ENCODE results near the gene CDY1.
"Not testable (repeated sequence)": the region's sequence is repeated elsewhere in the genome, so short reads cannot be mapped to it uniquely, and the experiment has no call there.

CDY1 gene

GRCh38 chrY:25621817-25622216, at the start of gene CDY1:
Gene CDY1, plus strand, starts transcription at chrY:25622117. Its CDS starts 326 bp downstream, at chrY:25622443.
- H3K79me2 ChIP-seq (ENCODE audit: insufficient read depth, low read length); H2AFZ ChIP-seq (ENCODE audit: low read depth, low read length, severe bottlenecking); H3K27me3 ChIP-seq (ENCODE audit: low read length); H3K27ac ChIP-seq (ENCODE audit: low read depth, low read length); H3K36me3 ChIP-seq (ENCODE audit: low read length); H3K9me3 ChIP-seq (ENCODE audit: insufficient read depth, low read length); H4K20me1 ChIP-seq (ENCODE audit: low read depth, low read length); H3K9ac ChIP-seq (ENCODE audit: low read length); H3K9me2 ChIP-seq (replicated peaks; ENCODE audit: insufficient read depth, low read length); H3K4me3 ChIP-seq (ENCODE audit: insufficient read depth, low read length, poor library complexity, severe bottlenecking); H3K4me2 ChIP-seq (ENCODE audit: low read depth, low read length, poor library complexity, severe bottlenecking); H3F3A ChIP-seq (ENCODE audit: insufficient read depth): not testable (repeated sequence)

- H3K79me2 ChIP-seq (ENCODE audit: insufficient read depth, low read length); H3F3A ChIP-seq (ENCODE audit: insufficient read depth); H3K9ac ChIP-seq (ENCODE audit: low read length); H3K27me3 ChIP-seq (ENCODE audit: low read length); H3K36me3 ChIP-seq (ENCODE audit: low read length); H3K27ac ChIP-seq (ENCODE audit: low read depth, low read length); H3K4me3 ChIP-seq (ENCODE audit: insufficient read depth, low read length, poor library complexity, severe bottlenecking); H3K4me2 ChIP-seq (ENCODE audit: low read depth, low read length, poor library complexity, severe bottlenecking); H4K20me1 ChIP-seq (ENCODE audit: low read depth, low read length); H3K9me2 ChIP-seq (replicated peaks; ENCODE audit: insufficient read depth, low read length); H3K9me3 ChIP-seq (ENCODE audit: insufficient read depth, low read length); H2AFZ ChIP-seq (ENCODE audit: low read depth, low read length, severe bottlenecking): not testable (repeated sequence)
Observed at GRCh38 chrY:25593336-25593735, 28.6 kb upstream of the CDY1 start.

- H3K27me3 ChIP-seq (ENCODE audit: low read length); H3F3A ChIP-seq (ENCODE audit: insufficient read depth); H3K4me3 ChIP-seq (ENCODE audit: insufficient read depth, low read length, poor library complexity, severe bottlenecking); H4K20me1 ChIP-seq (ENCODE audit: low read depth, low read length); H3K27ac ChIP-seq (ENCODE audit: low read depth, low read length); H2AFZ ChIP-seq (ENCODE audit: low read depth, low read length, severe bottlenecking); H3K36me3 ChIP-seq (ENCODE audit: low read length); H3K9me2 ChIP-seq (replicated peaks; ENCODE audit: insufficient read depth, low read length); H3K4me2 ChIP-seq (ENCODE audit: low read depth, low read length, poor library complexity, severe bottlenecking); H3K79me2 ChIP-seq (ENCODE audit: insufficient read depth, low read length); H3K9me3 ChIP-seq (ENCODE audit: insufficient read depth, low read length); H3K9ac ChIP-seq (ENCODE audit: low read length): not testable (repeated sequence)
Observed at GRCh38 chrY:25620209-25620608, 1.7 kb upstream of the CDY1 start.

- not testable (repeated sequence) for H3K9ac ChIP-seq (ENCODE audit: low read length); H3K9me2 ChIP-seq (replicated peaks; ENCODE audit: insufficient read depth, low read length); H3K36me3 ChIP-seq (ENCODE audit: low read length); H3K4me3 ChIP-seq (ENCODE audit: insufficient read depth, low read length, poor library complexity, severe bottlenecking); H3K79me2 ChIP-seq (ENCODE audit: insufficient read depth, low read length); H3K4me2 ChIP-seq (ENCODE audit: low read depth, low read length, poor library complexity, severe bottlenecking); H3K27ac ChIP-seq (ENCODE audit: low read depth, low read length); H4K20me1 ChIP-seq (ENCODE audit: low read depth, low read length); H3K27me3 ChIP-seq (ENCODE audit: low read length); H3F3A ChIP-seq (ENCODE audit: insufficient read depth); H3K9me3 ChIP-seq (ENCODE audit: insufficient read depth, low read length); H2AFZ ChIP-seq (ENCODE audit: low read depth, low read length, severe bottlenecking)
Observed at GRCh38 chrY:25626524-25626923, 4.6 kb downstream of the CDY1 start.

- H3K27ac ChIP-seq (ENCODE audit: low read depth, low read length); H3K9ac ChIP-seq (ENCODE audit: low read length); H3K27me3 ChIP-seq (ENCODE audit: low read length); H3K36me3 ChIP-seq (ENCODE audit: low read length); H3K9me2 ChIP-seq (replicated peaks; ENCODE audit: insufficient read depth, low read length); H3K79me2 ChIP-seq (ENCODE audit: insufficient read depth, low read length); H4K20me1 ChIP-seq (ENCODE audit: low read depth, low read length); H3F3A ChIP-seq (ENCODE audit: insufficient read depth); H2AFZ ChIP-seq (ENCODE audit: low read depth, low read length, severe bottlenecking); H3K4me2 ChIP-seq (ENCODE audit: low read depth, low read length, poor library complexity, severe bottlenecking); H3K9me3 ChIP-seq (ENCODE audit: insufficient read depth, low read length); H3K4me3 ChIP-seq (ENCODE audit: insufficient read depth, low read length, poor library complexity, severe bottlenecking): not testable (repeated sequence)
Observed at GRCh38 chrY:25630383-25631112, 8.6 kb downstream of the CDY1 start.

- H3K27me3 ChIP-seq (ENCODE audit: low read length); H4K20me1 ChIP-seq (ENCODE audit: low read depth, low read length); H3F3A ChIP-seq (ENCODE audit: insufficient read depth); H3K9me3 ChIP-seq (ENCODE audit: insufficient read depth, low read length); H3K9ac ChIP-seq (ENCODE audit: low read length); H2AFZ ChIP-seq (ENCODE audit: low read depth, low read length, severe bottlenecking); H3K9me2 ChIP-seq (replicated peaks; ENCODE audit: insufficient read depth, low read length); H3K4me3 ChIP-seq (ENCODE audit: insufficient read depth, low read length, poor library complexity, severe bottlenecking); H3K79me2 ChIP-seq (ENCODE audit: insufficient read depth, low read length); H3K27ac ChIP-seq (ENCODE audit: low read depth, low read length); H3K36me3 ChIP-seq (ENCODE audit: low read length); H3K4me2 ChIP-seq (ENCODE audit: low read depth, low read length, poor library complexity, severe bottlenecking): not testable (repeated sequence)
Observed at GRCh38 chrY:25639852-25640251, 17.9 kb downstream of the CDY1 start.

- H2AFZ ChIP-seq (ENCODE audit: low read depth, low read length, severe bottlenecking); H3K9me3 ChIP-seq (ENCODE audit: insufficient read depth, low read length); H3F3A ChIP-seq (ENCODE audit: insufficient read depth); H3K4me2 ChIP-seq (ENCODE audit: low read depth, low read length, poor library complexity, severe bottlenecking); H4K20me1 ChIP-seq (ENCODE audit: low read depth, low read length); H3K27me3 ChIP-seq (ENCODE audit: low read length); H3K9ac ChIP-seq (ENCODE audit: low read length); H3K79me2 ChIP-seq (ENCODE audit: insufficient read depth, low read length); H3K4me3 ChIP-seq (ENCODE audit: insufficient read depth, low read length, poor library complexity, severe bottlenecking); H3K36me3 ChIP-seq (ENCODE audit: low read length); H3K9me2 ChIP-seq (replicated peaks; ENCODE audit: insufficient read depth, low read length); H3K27ac ChIP-seq (ENCODE audit: low read depth, low read length): not testable (repeated sequence)
Observed at GRCh38 chrY:25643024-25643915, 21.4 kb downstream of the CDY1 start.
